HL-60 (cell line): ENCODE measurements around the gene MYO15A.

Source experiments
- DNase-seq, 2 experiments: peaks; one replicate each; pipeline ENCODE4 v3.0.0-alpha.2; 2010 to 2020; ENCODE audit warnings: low read depth in 1 of 2, low spot score in 1 of 2
- H3K27ac ChIP-seq: fragments of 250-450 bp; sonication (Bioruptor Pico); replicated peaks from 2 replicates; pipeline ENCODE4 v1.5.1; 2020; ENCODE audit warnings: mild to moderate bottlenecking, moderate library complexity
- H3K27me3 ChIP-seq: fragments of 250-450 bp; sonication (Bioruptor Pico); 2 replicates; pipeline ENCODE4 v1.5.1; 2021; ENCODE audit warnings: mild to moderate bottlenecking, moderate library complexity; ENCODE audit not compliant: insufficient read depth, poor library complexity, severe bottlenecking
- H3K4me3 ChIP-seq: replicated peaks from 2 replicates; pipeline ENCODE4 v1.5.1; 2011; ENCODE audit warnings: mild to moderate bottlenecking, control low read depth, low read length; ENCODE audit not compliant: insufficient read depth
- GABPA ChIP-seq: IDR thresholded peaks from 2 replicates; pipeline ENCODE4 v1.6.1; 2012; ENCODE audit warnings: low read depth
- POLR2AphosphoS5 ChIP-seq: IDR thresholded peaks from 2 replicates; pipeline ENCODE4 v1.6.1; 2012; ENCODE audit warnings: low read depth
- SPI1 ChIP-seq: IDR thresholded peaks from 2 replicates; pipeline ENCODE4 v1.6.1; 2012; ENCODE audit warnings: low read depth, mild to moderate bottlenecking, borderline replicate concordance
- TF ChIP-seq, protein P1 (sequence below): IDR thresholded peaks from 2 replicates; pipeline ENCODE4 v1.6.1; 2012; ENCODE audit warnings: low read depth; ENCODE audit not compliant: insufficient replicate concordance
- TF ChIP-seq, protein P2 (sequence below): IDR thresholded peaks from one replicate; pipeline ENCODE4 v1.5.1; 2011; ENCODE audit warnings: low read length, control low read depth, inconsistent platforms; ENCODE audit not compliant: insufficient read depth

Gene MYO15A

DNA sequence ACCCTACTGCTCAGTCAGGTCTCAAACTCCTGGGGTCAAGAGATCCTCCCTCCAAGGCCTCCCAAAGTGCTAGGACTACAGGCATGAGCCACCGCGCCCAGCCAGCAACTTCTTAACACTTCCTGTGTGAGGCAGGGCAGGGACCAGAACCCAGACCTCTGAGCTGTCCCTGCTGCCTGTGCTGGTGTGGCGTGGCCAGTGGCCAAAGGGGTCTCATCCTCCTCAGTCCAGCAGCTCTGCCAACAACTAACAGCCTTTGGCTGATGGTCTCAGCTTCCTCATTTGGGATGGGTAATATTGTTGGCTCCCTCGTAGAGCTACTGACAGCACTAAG lies 115.5 kb downstream of the MYO15A start:
- no peak for TF ChIP-seq GABPA
- TF ChIP-seq POLR2AphosphoS5 = no peak
- TF ChIP-seq, protein P1, sequence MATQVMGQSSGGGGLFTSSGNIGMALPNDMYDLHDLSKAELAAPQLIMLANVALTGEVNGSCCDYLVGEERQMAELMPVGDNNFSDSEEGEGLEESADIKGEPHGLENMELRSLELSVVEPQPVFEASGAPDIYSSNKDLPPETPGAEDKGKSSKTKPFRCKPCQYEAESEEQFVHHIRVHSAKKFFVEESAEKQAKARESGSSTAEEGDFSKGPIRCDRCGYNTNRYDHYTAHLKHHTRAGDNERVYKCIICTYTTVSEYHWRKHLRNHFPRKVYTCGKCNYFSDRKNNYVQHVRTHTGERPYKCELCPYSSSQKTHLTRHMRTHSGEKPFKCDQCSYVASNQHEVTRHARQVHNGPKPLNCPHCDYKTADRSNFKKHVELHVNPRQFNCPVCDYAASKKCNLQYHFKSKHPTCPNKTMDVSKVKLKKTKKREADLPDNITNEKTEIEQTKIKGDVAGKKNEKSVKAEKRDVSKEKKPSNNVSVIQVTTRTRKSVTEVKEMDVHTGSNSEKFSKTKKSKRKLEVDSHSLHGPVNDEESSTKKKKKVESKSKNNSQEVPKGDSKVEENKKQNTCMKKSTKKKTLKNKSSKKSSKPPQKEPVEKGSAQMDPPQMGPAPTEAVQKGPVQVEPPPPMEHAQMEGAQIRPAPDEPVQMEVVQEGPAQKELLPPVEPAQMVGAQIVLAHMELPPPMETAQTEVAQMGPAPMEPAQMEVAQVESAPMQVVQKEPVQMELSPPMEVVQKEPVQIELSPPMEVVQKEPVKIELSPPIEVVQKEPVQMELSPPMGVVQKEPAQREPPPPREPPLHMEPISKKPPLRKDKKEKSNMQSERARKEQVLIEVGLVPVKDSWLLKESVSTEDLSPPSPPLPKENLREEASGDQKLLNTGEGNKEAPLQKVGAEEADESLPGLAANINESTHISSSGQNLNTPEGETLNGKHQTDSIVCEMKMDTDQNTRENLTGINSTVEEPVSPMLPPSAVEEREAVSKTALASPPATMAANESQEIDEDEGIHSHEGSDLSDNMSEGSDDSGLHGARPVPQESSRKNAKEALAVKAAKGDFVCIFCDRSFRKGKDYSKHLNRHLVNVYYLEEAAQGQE = no peak
- TF ChIP-seq, protein P2, sequence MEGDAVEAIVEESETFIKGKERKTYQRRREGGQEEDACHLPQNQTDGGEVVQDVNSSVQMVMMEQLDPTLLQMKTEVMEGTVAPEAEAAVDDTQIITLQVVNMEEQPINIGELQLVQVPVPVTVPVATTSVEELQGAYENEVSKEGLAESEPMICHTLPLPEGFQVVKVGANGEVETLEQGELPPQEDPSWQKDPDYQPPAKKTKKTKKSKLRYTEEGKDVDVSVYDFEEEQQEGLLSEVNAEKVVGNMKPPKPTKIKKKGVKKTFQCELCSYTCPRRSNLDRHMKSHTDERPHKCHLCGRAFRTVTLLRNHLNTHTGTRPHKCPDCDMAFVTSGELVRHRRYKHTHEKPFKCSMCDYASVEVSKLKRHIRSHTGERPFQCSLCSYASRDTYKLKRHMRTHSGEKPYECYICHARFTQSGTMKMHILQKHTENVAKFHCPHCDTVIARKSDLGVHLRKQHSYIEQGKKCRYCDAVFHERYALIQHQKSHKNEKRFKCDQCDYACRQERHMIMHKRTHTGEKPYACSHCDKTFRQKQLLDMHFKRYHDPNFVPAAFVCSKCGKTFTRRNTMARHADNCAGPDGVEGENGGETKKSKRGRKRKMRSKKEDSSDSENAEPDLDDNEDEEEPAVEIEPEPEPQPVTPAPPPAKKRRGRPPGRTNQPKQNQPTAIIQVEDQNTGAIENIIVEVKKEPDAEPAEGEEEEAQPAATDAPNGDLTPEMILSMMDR = no peak
- no peak for TF ChIP-seq SPI1
- DNase-seq = no peak
- H3K4me3 ChIP-seq = no peak overlapping the region
- H3K27me3 ChIP-seq = no peaks in the 10 kb centered on the region
- no peak overlapping the region for H3K27ac ChIP-seq

DNA sequence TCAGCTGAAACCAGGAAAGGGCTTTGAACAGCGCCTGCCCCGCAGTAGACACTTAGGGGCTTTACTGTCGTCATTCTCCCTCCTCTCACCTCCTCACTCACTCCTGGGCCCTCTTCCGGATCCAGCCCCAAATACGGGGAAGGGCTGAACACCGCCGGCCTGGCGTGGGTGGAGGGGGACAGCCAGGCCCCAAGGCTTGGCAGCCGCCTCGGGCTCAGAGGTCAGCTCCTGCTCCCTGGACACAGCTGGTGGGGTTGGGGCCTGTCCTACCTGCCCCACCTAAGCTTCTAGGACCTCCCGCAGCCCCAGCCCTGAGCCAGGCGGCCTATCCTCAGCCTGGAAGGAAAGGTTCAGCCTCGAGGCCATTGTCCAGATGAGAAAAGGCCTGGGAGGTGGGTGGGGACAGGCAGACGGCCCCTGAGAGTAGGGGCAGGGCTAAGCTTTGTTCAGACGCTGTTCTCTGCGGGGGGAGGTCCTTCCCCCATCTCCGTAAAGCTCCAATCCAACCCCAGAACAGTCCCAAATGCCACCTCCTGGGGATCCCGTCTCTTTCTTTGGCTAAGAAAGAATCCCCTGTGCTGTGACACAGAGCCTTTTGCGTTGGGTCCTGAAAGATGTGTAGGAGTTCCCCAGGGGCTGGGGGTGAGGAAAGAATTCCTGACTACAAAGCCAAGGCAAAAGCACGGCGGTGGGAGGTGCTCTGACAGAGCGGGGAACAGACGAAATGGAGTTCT lies 116.0 kb downstream of the MYO15A start:
- TF ChIP-seq, protein P1 = no peak
- TF ChIP-seq POLR2AphosphoS5 (no peak), GABPA (no peak), SPI1 (no peak)
- TF ChIP-seq, protein P2 = no peak
- no peaks in the 10 kb centered on the region for H3K27me3 ChIP-seq
- no peak for DNase-seq
- H3K27ac ChIP-seq = no peak overlapping the region
- H3K4me3 ChIP-seq = peak overlapping the region; percentile 23; the same call in 1 of the 2 replicates

DNA sequence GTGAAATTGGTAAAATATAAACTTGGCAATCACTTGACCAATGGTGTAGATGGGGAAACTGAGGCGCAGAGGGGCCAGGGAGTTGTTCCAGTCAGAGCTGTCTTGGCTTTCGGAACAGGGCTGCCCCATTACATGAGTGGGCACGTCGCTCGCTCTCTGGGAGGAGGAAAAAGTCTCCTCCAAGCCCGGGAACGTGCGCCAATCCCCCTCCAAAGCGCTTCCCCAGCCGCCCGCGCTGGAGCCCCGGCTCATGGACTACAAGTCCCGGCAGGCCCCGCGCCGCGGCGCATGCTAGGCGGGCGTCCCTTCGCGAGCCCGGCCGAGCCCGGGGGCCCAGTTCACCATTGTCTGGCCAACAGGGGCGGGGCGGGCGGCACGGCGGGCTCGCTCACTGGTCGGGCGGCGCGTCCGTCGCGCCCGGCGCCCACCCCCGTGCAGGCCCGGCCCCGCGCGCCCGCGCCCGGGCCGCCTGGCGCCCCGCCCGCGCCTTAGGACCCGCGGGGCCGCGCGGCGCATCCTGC lies 116.6 kb downstream of the MYO15A start, which contains the start of gene LLGL1:
TSS of gene LLGL1 (plus strand) at position 515 of the 521 bp plus-strand sequence. CDS start 48 bp downstream, outside the sequence.
- Histone ChIP-seq H3K4me3 (peak within 1 kb of the TSS; percentile 59), H3K27me3 (no peaks in the 10 kb centered on the region), H3K27ac (no peak within 1 kb of the TSS)
- TF ChIP-seq POLR2AphosphoS5 (no peak), SPI1 (no peak), GABPA (no peak)
- TF ChIP-seq, protein P1 = no peak
- TF ChIP-seq, protein P2 = no peak
- DNase-seq = peak; percentile 63 to 84
